ENCODE measurements around the gene TEC. TPM values are rescaled to one million over a fixed set of nuclear protein-coding genes. Genes with fewer than 3 reads are reported as not detected.

TEC gene
- total RNA-seq, 6 experiments from 2014 or later = 1.5 to 4.2 (median 3.0) TPM

DNA sequence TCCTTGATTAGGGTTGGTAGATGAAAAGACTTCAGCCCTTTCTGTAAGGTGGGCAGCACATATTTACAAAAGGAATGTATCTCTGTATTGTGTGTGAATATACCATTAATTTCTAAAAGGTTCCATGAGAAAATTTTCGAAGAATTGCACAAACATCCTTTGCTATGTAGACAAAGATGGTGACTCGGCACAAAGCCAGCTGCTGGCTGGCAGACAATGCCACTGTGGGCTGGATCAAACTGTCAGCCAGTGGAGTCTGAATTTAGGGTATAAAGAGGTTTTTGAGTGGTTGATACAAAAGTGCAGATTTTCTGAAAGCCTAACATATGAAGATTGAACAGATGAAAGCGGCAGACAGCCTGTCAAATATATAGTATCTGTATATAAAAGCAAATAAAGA lies 129.9 kb downstream of the TEC start:
- ATAC-seq = peak in 3 of 4 donors; percentile 34 to 39 (median 38)
- H3K36me3 ChIP-seq = peaks cover 0 to 22% (median 0%) of the 10 kb centered on the region in 4 donors
- H3K4me3 ChIP-seq = no peak overlapping the region
- no peak overlapping the region for H3K27ac ChIP-seq
- intact Hi-C loops (cut with DNase I) = no loop called here
- H3K4me1 ChIP-seq = peaks cover 0 to 4% (median 0%) of the 10 kb centered on the region in 4 donors
- peak in 2 of 3 donors; percentile 41 to 50 for DNase-seq
- WGBS (ENCODE audit: insufficient coverage, low coverage, low lambda C conversion rate, missing lambda C conversion rate) = 13% methylated on average over 2 of the region's 3 CpGs
- TF ChIP-seq POLR2A (IDR thresholded peaks at IDR 0.05) = no peak
- TF ChIP-seq, protein P1, sequence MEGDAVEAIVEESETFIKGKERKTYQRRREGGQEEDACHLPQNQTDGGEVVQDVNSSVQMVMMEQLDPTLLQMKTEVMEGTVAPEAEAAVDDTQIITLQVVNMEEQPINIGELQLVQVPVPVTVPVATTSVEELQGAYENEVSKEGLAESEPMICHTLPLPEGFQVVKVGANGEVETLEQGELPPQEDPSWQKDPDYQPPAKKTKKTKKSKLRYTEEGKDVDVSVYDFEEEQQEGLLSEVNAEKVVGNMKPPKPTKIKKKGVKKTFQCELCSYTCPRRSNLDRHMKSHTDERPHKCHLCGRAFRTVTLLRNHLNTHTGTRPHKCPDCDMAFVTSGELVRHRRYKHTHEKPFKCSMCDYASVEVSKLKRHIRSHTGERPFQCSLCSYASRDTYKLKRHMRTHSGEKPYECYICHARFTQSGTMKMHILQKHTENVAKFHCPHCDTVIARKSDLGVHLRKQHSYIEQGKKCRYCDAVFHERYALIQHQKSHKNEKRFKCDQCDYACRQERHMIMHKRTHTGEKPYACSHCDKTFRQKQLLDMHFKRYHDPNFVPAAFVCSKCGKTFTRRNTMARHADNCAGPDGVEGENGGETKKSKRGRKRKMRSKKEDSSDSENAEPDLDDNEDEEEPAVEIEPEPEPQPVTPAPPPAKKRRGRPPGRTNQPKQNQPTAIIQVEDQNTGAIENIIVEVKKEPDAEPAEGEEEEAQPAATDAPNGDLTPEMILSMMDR (IDR thresholded peaks at IDR 0.05) = no peak
- no peaks in the 10 kb centered on the region for H3K9me3 ChIP-seq
- H3K27me3 ChIP-seq = no peaks in the 10 kb centered on the region

DNA sequence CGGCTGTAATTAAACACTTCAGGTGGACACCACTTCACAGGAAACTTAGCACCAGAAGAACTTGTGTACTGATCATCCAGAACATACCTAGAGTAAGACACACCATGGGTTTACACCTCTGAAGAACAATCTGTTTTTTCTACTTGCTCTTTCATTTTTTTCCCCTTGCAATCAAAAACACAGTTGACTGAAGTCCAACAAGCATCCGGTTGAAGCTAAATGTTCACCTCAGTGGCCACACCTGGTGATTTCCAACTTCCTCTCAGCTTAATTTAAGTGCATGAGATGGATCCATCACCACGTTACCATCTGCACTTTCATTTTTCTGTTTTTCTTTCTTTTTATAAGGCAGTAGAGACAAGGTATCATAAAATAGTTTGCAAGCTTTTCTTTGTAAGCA lies 130.7 kb downstream of the TEC start:
- intact Hi-C loops (cut with DNase I) = no loop called here
- peaks cover 0 to 4% (median 0%) of the 10 kb centered on the region in 4 donors for H3K4me1 ChIP-seq
- TF ChIP-seq, protein P1 (IDR thresholded peaks at IDR 0.05) = no peak
- TF ChIP-seq POLR2A (IDR thresholded peaks at IDR 0.05) = no peak
- H3K36me3 ChIP-seq = peaks cover 0 to 21% (median 0%) of the 10 kb centered on the region in 4 donors
- H3K27me3 ChIP-seq = no peaks in the 10 kb centered on the region
- ATAC-seq = no peak
- WGBS (ENCODE audit: insufficient coverage, low coverage, low lambda C conversion rate, missing lambda C conversion rate) = 68% methylated on average over 3 of the region's 3 CpGs
- DNase-seq = no peak
- no peaks in the 10 kb centered on the region for H3K9me3 ChIP-seq
- H3K27ac ChIP-seq = no peak overlapping the region
- H3K4me3 ChIP-seq = no peak overlapping the region

DNA sequence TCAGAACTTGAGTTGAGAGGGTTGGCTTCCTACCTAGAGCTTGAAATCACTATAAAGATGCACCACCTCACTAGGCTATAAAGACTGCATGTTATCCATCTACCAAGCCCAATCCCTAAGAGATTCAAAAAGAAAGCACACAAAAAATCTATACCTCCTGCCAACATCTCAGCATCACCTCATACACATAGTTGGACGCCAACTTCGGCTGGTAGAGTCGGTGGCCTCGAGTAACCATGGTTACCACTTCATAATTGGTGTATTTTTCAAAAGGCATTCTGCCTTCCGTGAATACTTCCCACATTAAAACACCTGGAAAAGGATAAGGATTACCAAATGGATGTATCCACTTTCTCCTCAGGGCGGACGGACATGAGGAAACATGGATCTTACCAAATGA lies 131.1 kb downstream of the TEC start:
- no peaks in the 10 kb centered on the region for H3K27me3 ChIP-seq
- ATAC-seq = no peak
- peaks cover 0 to 21% (median 0%) of the 10 kb centered on the region in 4 donors for H3K36me3 ChIP-seq
- no peak overlapping the region for H3K4me3 ChIP-seq
- TF ChIP-seq, protein P1 (IDR thresholded peaks at IDR 0.05) = no peak
- no peak for TF ChIP-seq POLR2A (IDR thresholded peaks at IDR 0.05)
- H3K27ac ChIP-seq = no peak overlapping the region
- H3K9me3 ChIP-seq = no peaks in the 10 kb centered on the region
- intact Hi-C loops (cut with DNase I) = no loop called here
- peaks cover 0 to 4% (median 0%) of the 10 kb centered on the region in 4 donors for H3K4me1 ChIP-seq
- no peak for DNase-seq
- WGBS (ENCODE audit: insufficient coverage, low coverage, low lambda C conversion rate, missing lambda C conversion rate) = 90% methylated on average over 6 of the region's 7 CpGs

DNA sequence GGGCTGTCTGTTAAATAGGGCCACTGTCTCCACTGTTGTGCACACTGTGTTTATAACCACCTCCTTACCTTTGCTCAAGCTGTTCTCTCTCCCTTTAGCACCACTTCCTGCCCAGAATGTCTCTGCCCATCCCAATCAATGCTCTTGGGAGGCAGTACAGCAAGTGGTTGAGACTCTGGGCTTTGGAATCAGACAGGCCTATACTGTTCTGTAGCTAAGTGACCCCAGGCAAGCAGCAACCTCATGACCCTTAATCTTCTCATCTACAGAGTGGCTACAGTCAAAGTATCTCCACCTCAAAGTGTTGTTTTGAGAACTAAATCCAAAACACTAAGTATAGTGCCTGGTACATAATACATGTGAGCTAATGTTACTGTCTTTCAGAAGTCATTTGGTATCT lies 131.8 kb downstream of the TEC start:
- H3K27ac ChIP-seq = no peak overlapping the region
- H3K9me3 ChIP-seq = no peaks in the 10 kb centered on the region
- H3K27me3 ChIP-seq = no peaks in the 10 kb centered on the region
- peaks cover 0 to 4% (median 0%) of the 10 kb centered on the region in 4 donors for H3K4me1 ChIP-seq
- no peak overlapping the region for H3K4me3 ChIP-seq
- intact Hi-C loops (cut with DNase I) = no loop called here
- peaks cover 0 to 21% (median 0%) of the 10 kb centered on the region in 4 donors for H3K36me3 ChIP-seq
- TF ChIP-seq, protein P1 (IDR thresholded peaks at IDR 0.05) = no peak
- TF ChIP-seq POLR2A (IDR thresholded peaks at IDR 0.05) = no peak
- peak in 1 of 4 donors; percentile 23 for ATAC-seq
- no peak for DNase-seq

DNA sequence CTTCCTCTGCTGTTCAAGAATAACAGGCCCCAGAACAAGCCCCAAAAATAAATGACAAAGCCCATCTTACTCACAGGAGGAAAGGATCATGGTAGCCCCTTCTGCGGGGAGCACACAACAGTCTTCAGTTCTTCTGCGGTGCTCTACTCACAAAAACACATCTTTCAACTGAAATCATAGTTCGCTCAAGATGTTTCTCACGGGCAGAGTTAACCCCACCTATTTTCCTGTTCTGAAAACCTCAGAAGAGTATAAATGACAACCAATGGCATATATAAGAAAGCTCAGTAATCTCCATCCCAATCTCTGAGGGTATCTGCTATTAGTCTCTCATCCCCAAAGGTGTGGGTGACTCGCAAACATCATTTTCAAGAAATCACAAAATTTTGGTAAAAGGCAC lies 135.6 kb downstream of the TEC start, which contains the start of gene TXK:
TXK (minus strand) TSS at position 170 of the 400 bp plus-strand sequence; CDS start at position 90, 80 bp downstream.
- 73% methylated on average over 5 of the region's 5 CpGs for WGBS (ENCODE audit: insufficient coverage, low coverage, low lambda C conversion rate, missing lambda C conversion rate)
- TF ChIP-seq POLR2A (IDR thresholded peaks at IDR 0.05) = no peak
- TF ChIP-seq, protein P1 (IDR thresholded peaks at IDR 0.05) = no peak
- DNase-seq (no peak), ATAC-seq (no peak)
- Histone ChIP-seq H3K4me1 (no peaks in the 10 kb centered on the region), H3K27ac (no peak within 1 kb of the TSS), H3K4me3 (no peak within 1 kb of the TSS), H3K27me3 (no peaks in the 10 kb centered on the region), H3K36me3 (peaks cover 0 to 21% (median 0%) of the 10 kb centered on the region in 4 donors), H3K9me3 (no peaks in the 10 kb centered on the region)
- intact Hi-C loops (cut with DNase I) = no loop called here
